Astrocyte (in vitro differentiated cells and primary cell): ENCODE measurements around the gene WDHD1. TPM values are rescaled to one million over a fixed set of nuclear protein-coding genes. Genes with fewer than 3 reads are reported as not detected.
"Not testable (repeated sequence)": the region's sequence is repeated elsewhere in the genome, so short reads cannot be mapped to it uniquely, and the experiment has no call there.

ENCODE experiments used
- DNase-seq: peaks from one replicate; pipeline ENCODE4 v3.0.0-alpha.2; 2010; ENCODE audit warnings: low read depth
- FAIRE-seq: peaks from 2 replicates; lab custom pipeline; 2011; peaks lifted over from hg19 to GRCh38; lab: Jason Lieb, UNC
- H2AFZ ChIP-seq: 2 replicates; pipeline ENCODE4 v1.6.0; 2012; ENCODE audit warnings: low read depth, low read length, inconsistent platforms
- H3K27ac ChIP-seq: 2 replicates; pipeline ENCODE4 v1.5.1; 2011; ENCODE audit warnings: low read depth, low read length, inconsistent platforms
- H3K27me3 ChIP-seq: 2 replicates; pipeline ENCODE4 v1.6.0; 2011; ENCODE audit warnings: low read length, inconsistent platforms; ENCODE audit not compliant: insufficient read depth
- H3K36me3 ChIP-seq: 2 replicates; pipeline ENCODE4 v1.5.1; 2011; ENCODE audit warnings: low read length, inconsistent platforms; ENCODE audit not compliant: insufficient read depth
- H3K4me1 ChIP-seq: 2 replicates; pipeline ENCODE4 v1.5.1; 2011; ENCODE audit warnings: low read length, inconsistent platforms; ENCODE audit not compliant: insufficient read depth
- H3K4me2 ChIP-seq: 2 replicates; pipeline ENCODE4 v1.6.0; 2012; ENCODE audit warnings: low read length, inconsistent platforms
- H3K4me3 ChIP-seq: 2 replicates; pipeline ENCODE4 v1.5.1; 2011; ENCODE audit warnings: low read depth, mild to moderate bottlenecking, low read length, inconsistent platforms; ENCODE audit not compliant: insufficient read depth
- H3K79me2 ChIP-seq: 2 replicates; pipeline ENCODE4 v1.6.0; 2012; ENCODE audit warnings: mild to moderate bottlenecking, low read length, inconsistent platforms; ENCODE audit not compliant: insufficient read depth
- H3K9ac ChIP-seq: 2 replicates; pipeline ENCODE4 v1.6.0; 2012; ENCODE audit warnings: mild to moderate bottlenecking, low read length, inconsistent platforms
- H3K9me3 ChIP-seq: 2 replicates; pipeline ENCODE4 v1.5.1; 2012; ENCODE audit warnings: low read depth, mild to moderate bottlenecking, low read length, inconsistent platforms; ENCODE audit not compliant: insufficient read depth
- H4K20me1 ChIP-seq: 2 replicates; pipeline ENCODE4 v1.6.0; 2012; ENCODE audit warnings: low read length, inconsistent platforms; ENCODE audit not compliant: insufficient read depth
- H3K27ac Mint-ChIP-seq: one replicate; pipeline ENCODE4 v1.8.0; 2021; ENCODE audit warnings: mild to moderate bottlenecking, mixed read lengths; ENCODE audit not compliant: unreplicated experiment
- H3K27me3 Mint-ChIP-seq: one replicate; pipeline ENCODE4 v1.8.0; 2021; ENCODE audit warnings: low read depth, mixed read lengths; ENCODE audit not compliant: unreplicated experiment
- H3K36me3 Mint-ChIP-seq: one replicate; pipeline ENCODE4 v1.8.0; 2021; ENCODE audit warnings: low read depth, mixed read lengths; ENCODE audit not compliant: unreplicated experiment
- H3K4me1 Mint-ChIP-seq: one replicate; pipeline ENCODE4 v1.8.0; 2021; ENCODE audit warnings: low read depth, mixed read lengths; ENCODE audit not compliant: unreplicated experiment
- H3K4me3 Mint-ChIP-seq: one replicate; pipeline ENCODE4 v1.8.0; 2021; ENCODE audit warnings: mild to moderate bottlenecking, moderate library complexity, mixed read lengths; ENCODE audit not compliant: unreplicated experiment
- H3K9me3 Mint-ChIP-seq: one replicate; pipeline ENCODE4 v1.8.0; 2021; ENCODE audit warnings: mild to moderate bottlenecking, mixed read lengths; ENCODE audit not compliant: unreplicated experiment
- CTCF ChIP-seq: IDR thresholded peaks from 2 replicates; pipeline ENCODE4 v1.5.1; 2011; ENCODE audit warnings: low read depth, mild to moderate bottlenecking, inconsistent platforms, low read length, moderate library complexity; ENCODE audit not compliant: insufficient read depth
- EZH2 ChIP-seq: IDR thresholded peaks from 2 replicates; pipeline ENCODE4 v1.6.1; 2012; ENCODE audit warnings: mild to moderate bottlenecking, low read length, inconsistent platforms; ENCODE audit not compliant: insufficient read depth
- total RNA-seq: library from RNA; stranded (reverse); gene quantifications from 2 replicates; pipeline ENCODE4 v1.2.1, GENCODE V29; 2021

WDHD1 gene
- total RNA-seq, 1 donor from 2014 or later, result 9.3 TPM

- H3K9me3 Mint-ChIP-seq, result no peaks in the 10 kb centered on the region
- Histone ChIP-seq H3K4me2 (peak overlapping the region; percentile 70), H3K4me3 (no peak overlapping the region), H3K27me3 (no peaks in the 10 kb centered on the region), H3K79me2 (peaks cover 6% of the 10 kb centered on the region), H4K20me1 (peaks cover 6% of the 10 kb centered on the region), H3K27ac (peak overlapping the region; percentile 94), H3K9ac (peak overlapping the region; percentile 78), H3K9me3 (no peaks in the 10 kb centered on the region), H2AFZ (no peak overlapping the region), H3K4me1 (peaks cover 32% of the 10 kb centered on the region), H3K36me3 (peaks cover 4% of the 10 kb centered on the region)
- TF ChIP-seq CTCF, result no peak
- no peak for TF ChIP-seq EZH2
- H3K4me1 Mint-ChIP-seq, result peaks cover 43% of the 10 kb centered on the region
- H3K27ac Mint-ChIP-seq, result peak overlapping the region; percentile 43
- peaks cover 10% of the 10 kb centered on the region for H3K36me3 Mint-ChIP-seq
- H3K4me3 Mint-ChIP-seq, result no peak overlapping the region
- peak; percentile 66 for DNase-seq
- H3K27me3 Mint-ChIP-seq, result no peaks in the 10 kb centered on the region
- FAIRE-seq, result no peak
Observed at GRCh38 chr14:55070981-55071411, 44.1 kb upstream of the WDHD1 start.

GRCh38 chr14:55066223-55066622, 39.3 kb upstream of the WDHD1 start:
- H3K9ac ChIP-seq, result no peak overlapping the region
- Mint-ChIP-seq H3K9me3 (no peaks in the 10 kb centered on the region), H3K27ac (no peak overlapping the region), H3K4me1 (peaks cover 11% of the 10 kb centered on the region), H3K4me3 (no peak overlapping the region), H3K27me3 (no peaks in the 10 kb centered on the region), H3K36me3 (peaks cover 18% of the 10 kb centered on the region)
- H3K4me2 ChIP-seq, result no peak overlapping the region
- peaks cover 35% of the 10 kb centered on the region for H4K20me1 ChIP-seq
- H2AFZ ChIP-seq, result no peak overlapping the region
- H3K27me3 ChIP-seq, result no peaks in the 10 kb centered on the region
- no peak overlapping the region for H3K4me3 ChIP-seq
- peaks cover 44% of the 10 kb centered on the region for H3K79me2 ChIP-seq
- peaks cover 31% of the 10 kb centered on the region for H3K36me3 ChIP-seq
- DNase-seq, result no peak
- H3K4me1 ChIP-seq, result peaks cover 2% of the 10 kb centered on the region
- no peak for FAIRE-seq
- H3K27ac ChIP-seq, result no peak overlapping the region
- no peaks in the 10 kb centered on the region for H3K9me3 ChIP-seq
- no peak for TF ChIP-seq EZH2
- no peak for TF ChIP-seq CTCF

- Histone ChIP-seq H3K4me1 (no peaks in the 10 kb centered on the region), H3K27ac (no peak overlapping the region), H3K9me3 (no peaks in the 10 kb centered on the region), H3K27me3 (no peaks in the 10 kb centered on the region), H2AFZ (no peak overlapping the region), H3K4me3 (no peak overlapping the region), H4K20me1 (peaks cover 43% of the 10 kb centered on the region), H3K36me3 (peaks cover 31% of the 10 kb centered on the region), H3K9ac (no peak overlapping the region), H3K79me2 (peaks cover 52% of the 10 kb centered on the region), H3K4me2 (no peak overlapping the region)
- Mint-ChIP-seq H3K4me1 (peaks cover 7% of the 10 kb centered on the region), H3K27ac (no peak overlapping the region), H3K36me3 (peaks cover 19% of the 10 kb centered on the region), H3K27me3 (no peaks in the 10 kb centered on the region), H3K4me3 (no peak overlapping the region), H3K9me3 (no peaks in the 10 kb centered on the region)
- DNase-seq, result no peak
- TF ChIP-seq CTCF (no peak), EZH2 (no peak)
- FAIRE-seq, result no peak
Observed at GRCh38 chr14:55065411-55065810, 38.5 kb upstream of the WDHD1 start.

GRCh38 chr14:55064896-55065295, 38.0 kb upstream of the WDHD1 start:
- H2AFZ ChIP-seq, H3K27me3 Mint-ChIP-seq, H3K9me3 ChIP-seq, FAIRE-seq, H3K27ac Mint-ChIP-seq, H3K9me3 Mint-ChIP-seq, H3K4me3 ChIP-seq, H3K9ac ChIP-seq, H3K4me2 ChIP-seq, DNase-seq, H3K27me3 ChIP-seq, H3K4me1 Mint-ChIP-seq, H3K4me1 ChIP-seq, H3K4me3 Mint-ChIP-seq, H3K27ac ChIP-seq: not testable (repeated sequence)
- H3K36me3 Mint-ChIP-seq, result peaks cover 20% of the 10 kb centered on the region
- Histone ChIP-seq H3K36me3 (peaks cover 31% of the 10 kb centered on the region), H4K20me1 (peaks cover 46% of the 10 kb centered on the region), H3K79me2 (peaks cover 58% of the 10 kb centered on the region)
